ENCODE data around the gene PSME1. TPM values are rescaled to one million over a fixed set of nuclear protein-coding genes. Genes with fewer than 3 reads are reported as not detected.

The PSME1 gene
- total RNA-seq, 6 experiments from 2014 or later = 81.7 to 119 (median 107) TPM

- Histone ChIP-seq H3K9me3 (no peaks in the 10 kb centered on the region), H3K27ac (no peak overlapping the region), H3K4me3 (no peak overlapping the region), H3K27me3 (no peaks in the 10 kb centered on the region), H3K4me1 (no peaks in the 10 kb centered on the region), H3K36me3 (peaks cover 0 to 5% (median 0%) of the 10 kb centered on the region in 4 donors)
- intact Hi-C loops (cut with DNase I) = no loop called here
- TF ChIP-seq, protein P1, sequence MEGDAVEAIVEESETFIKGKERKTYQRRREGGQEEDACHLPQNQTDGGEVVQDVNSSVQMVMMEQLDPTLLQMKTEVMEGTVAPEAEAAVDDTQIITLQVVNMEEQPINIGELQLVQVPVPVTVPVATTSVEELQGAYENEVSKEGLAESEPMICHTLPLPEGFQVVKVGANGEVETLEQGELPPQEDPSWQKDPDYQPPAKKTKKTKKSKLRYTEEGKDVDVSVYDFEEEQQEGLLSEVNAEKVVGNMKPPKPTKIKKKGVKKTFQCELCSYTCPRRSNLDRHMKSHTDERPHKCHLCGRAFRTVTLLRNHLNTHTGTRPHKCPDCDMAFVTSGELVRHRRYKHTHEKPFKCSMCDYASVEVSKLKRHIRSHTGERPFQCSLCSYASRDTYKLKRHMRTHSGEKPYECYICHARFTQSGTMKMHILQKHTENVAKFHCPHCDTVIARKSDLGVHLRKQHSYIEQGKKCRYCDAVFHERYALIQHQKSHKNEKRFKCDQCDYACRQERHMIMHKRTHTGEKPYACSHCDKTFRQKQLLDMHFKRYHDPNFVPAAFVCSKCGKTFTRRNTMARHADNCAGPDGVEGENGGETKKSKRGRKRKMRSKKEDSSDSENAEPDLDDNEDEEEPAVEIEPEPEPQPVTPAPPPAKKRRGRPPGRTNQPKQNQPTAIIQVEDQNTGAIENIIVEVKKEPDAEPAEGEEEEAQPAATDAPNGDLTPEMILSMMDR (IDR thresholded peaks at IDR 0.05) = no peak
- TF ChIP-seq POLR2A (IDR thresholded peaks at IDR 0.05) = no peak
- ATAC-seq (no peak), DNase-seq (no peak)
- WGBS (ENCODE audit: insufficient coverage, low coverage, low lambda C conversion rate, missing lambda C conversion rate) = 52% methylated on average over 14 of the region's 30 CpGs
Measured at GRCh38 chr14:24172261-24172860, 36.4 kb downstream of the PSME1 start.

- TF ChIP-seq, protein P1 (IDR thresholded peaks at IDR 0.05) = no peak
- no peak for TF ChIP-seq POLR2A (IDR thresholded peaks at IDR 0.05)
- Histone ChIP-seq H3K36me3 (peaks cover 0 to 5% (median 0%) of the 10 kb centered on the region in 4 donors), H3K27ac (no peak overlapping the region), H3K4me3 (no peak overlapping the region), H3K9me3 (no peaks in the 10 kb centered on the region), H3K4me1 (no peaks in the 10 kb centered on the region), H3K27me3 (no peaks in the 10 kb centered on the region)
- WGBS (ENCODE audit: insufficient coverage, low coverage, low lambda C conversion rate, missing lambda C conversion rate) = 87% methylated on average over 20 of the region's 20 CpGs
- DNase-seq (peak in 1 of 3 donors; percentile 49), ATAC-seq (no peak)
- intact Hi-C loops (cut with DNase I) = no loop called here
Measured at GRCh38 chr14:24172871-24173281, 36.9 kb downstream of the PSME1 start.

DNA sequence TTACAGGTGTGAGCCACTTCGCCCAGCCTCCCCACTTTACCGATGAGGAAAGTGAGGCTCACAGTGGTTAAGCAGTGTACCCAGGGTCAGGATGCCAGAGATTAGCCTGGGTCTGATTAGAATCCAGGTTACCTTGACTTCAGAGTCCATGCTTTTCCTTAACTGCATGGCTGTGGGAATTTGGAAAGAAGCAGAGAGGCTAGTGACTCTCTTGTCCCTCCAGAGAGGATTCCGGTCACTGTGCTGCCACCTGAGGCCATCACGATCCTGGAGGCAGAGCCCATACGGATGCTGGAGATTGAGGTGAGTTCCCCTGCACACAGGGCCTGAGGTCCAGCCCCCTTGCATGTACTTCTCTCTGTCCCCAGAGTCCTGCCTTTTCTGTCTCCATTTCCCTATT lies 40.6 kb downstream of the PSME1 start:
- no peak for TF ChIP-seq POLR2A (IDR thresholded peaks at IDR 0.05)
- TF ChIP-seq, protein P1 (IDR thresholded peaks at IDR 0.05) = no peak
- Histone ChIP-seq H3K9me3 (no peaks in the 10 kb centered on the region), H3K4me1 (peaks cover 0 to 23% (median 11%) of the 10 kb centered on the region in 4 donors), H3K4me3 (no peak overlapping the region), H3K27me3 (no peaks in the 10 kb centered on the region), H3K27ac (no peak overlapping the region), H3K36me3 (peaks cover 0 to 11% (median 8%) of the 10 kb centered on the region in 4 donors)
- no peak for DNase-seq
- intact Hi-C loops (cut with DNase I) = no loop called here
- ATAC-seq = no peak
- WGBS (ENCODE audit: insufficient coverage, low coverage, low lambda C conversion rate, missing lambda C conversion rate) = no CpG with 5 or more reads among the region's 5 CpGs

GRCh38 chr14:24177041-24177825 lies 41.2 kb downstream of the PSME1 start:
- ATAC-seq (no peak), DNase-seq (no peak)
- Histone ChIP-seq H3K4me3 (no peak overlapping the region), H3K36me3 (peaks cover 0 to 15% (median 8%) of the 10 kb centered on the region in 4 donors), H3K27ac (no peak overlapping the region), H3K9me3 (no peaks in the 10 kb centered on the region), H3K4me1 (peaks cover 0 to 23% (median 11%) of the 10 kb centered on the region in 4 donors), H3K27me3 (no peaks in the 10 kb centered on the region)
- WGBS (ENCODE audit: insufficient coverage, low coverage, low lambda C conversion rate, missing lambda C conversion rate) = no CpG with 5 or more reads among the region's 12 CpGs
- intact Hi-C loops (cut with DNase I) = no loop called here
- no peak for TF ChIP-seq POLR2A (IDR thresholded peaks at IDR 0.05)
- TF ChIP-seq, protein P1 (IDR thresholded peaks at IDR 0.05) = no peak
